ENCODE results near the gene NHS.

The NHS gene

GRCh38 chrX:17674601-17675000 lies 299.6 kb downstream of the NHS start:
- no peak for DNase-seq (ENCODE audit: low read depth, low spot score)

DNA sequence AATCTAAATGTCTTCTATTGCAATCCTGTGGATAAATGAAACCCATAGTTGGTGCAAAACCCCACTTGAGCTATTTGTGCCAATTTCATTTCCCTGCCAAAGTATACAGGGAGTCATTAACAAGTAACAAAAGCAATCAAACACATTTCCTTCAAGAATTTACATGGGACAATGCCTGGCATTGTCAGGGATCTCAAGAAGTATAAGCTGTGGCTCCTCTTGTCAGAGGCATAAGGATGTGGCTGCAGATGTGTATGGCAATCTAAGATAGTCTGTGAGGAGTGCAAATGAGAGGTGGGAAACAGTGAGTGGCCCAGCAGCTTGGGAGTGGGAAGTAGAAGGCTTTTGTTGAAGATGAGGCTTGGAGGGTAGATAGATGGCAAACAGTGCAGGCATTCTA lies 304.3 kb downstream of the NHS start:
- no peak for DNase-seq (ENCODE audit: low read depth, low spot score)

DNA sequence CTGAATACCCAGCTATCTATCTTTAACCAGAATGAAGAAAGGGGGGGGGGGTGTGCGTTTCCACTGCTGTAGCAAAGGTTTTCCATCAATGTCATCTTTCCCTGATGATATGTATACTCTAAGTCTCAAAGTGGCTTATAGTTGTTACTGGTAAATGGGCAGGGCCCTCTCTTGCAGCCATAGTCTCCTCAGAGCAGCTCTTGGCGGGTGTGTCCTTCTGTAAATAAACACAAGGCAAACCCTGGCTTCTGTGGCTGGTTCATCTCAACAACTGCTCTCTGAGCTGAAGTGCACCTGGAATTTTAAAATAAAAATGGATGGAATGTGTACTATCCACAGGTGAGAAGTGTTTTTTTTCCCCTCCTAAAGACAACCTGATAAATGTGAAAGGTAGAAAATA lies 304.8 kb downstream of the NHS start:
- no peak for DNase-seq (ENCODE audit: low read depth, low spot score)

- DNase-seq (ENCODE audit: low read depth, low spot score): no peak
Observed at GRCh38 chrX:17680732-17681413, 305.9 kb downstream of the NHS start.

- no peak for DNase-seq (ENCODE audit: low read depth, low spot score)
Observed at GRCh38 chrX:17682259-17682658, 307.3 kb downstream of the NHS start.

DNA sequence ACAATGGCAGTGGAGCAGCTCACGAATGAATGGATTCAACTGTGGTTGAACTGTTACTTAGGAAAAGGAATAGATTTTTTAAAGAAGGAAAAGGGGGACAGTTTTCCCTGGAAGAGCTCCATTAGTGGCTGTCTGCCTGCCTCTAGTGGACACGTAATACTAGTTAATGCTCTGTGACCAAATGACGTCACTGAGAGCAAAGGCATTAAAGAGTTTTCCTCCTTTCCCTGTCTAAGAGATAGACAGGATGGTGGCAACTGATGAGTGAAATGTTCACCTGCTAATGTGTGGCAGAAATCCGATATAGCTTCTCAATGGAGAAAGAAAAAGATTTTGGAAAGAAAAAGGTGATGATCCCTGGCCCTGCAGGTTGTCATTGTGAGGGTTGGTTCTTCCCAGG lies 310.0 kb downstream of the NHS start:
- DNase-seq (ENCODE audit: low read depth, low spot score): no peak

DNA sequence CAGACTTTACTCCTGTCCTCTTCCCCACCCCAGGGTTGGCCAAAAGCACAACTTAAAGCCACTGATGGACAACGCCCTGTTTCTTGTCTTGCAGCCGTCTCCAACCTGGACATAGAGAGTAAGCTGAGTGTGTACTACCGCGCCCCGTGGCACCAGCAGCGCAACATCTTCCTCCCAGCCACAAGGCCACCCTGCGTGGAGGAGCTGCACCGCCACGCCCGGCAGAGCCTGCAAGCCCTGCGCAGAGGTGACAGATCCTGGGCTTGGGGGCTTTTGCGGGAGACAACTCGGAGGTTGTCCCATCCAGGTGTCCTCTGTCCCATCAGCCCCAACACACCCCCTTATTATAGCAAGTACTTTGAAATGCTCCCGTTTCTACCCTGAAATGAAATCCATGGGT lies 312.6 kb downstream of the NHS start:
- DNase-seq (ENCODE audit: low read depth, low spot score): no peak

- DNase-seq (ENCODE audit: low read depth, low spot score): peak; percentile 0
Observed at GRCh38 chrX:17689971-17690409, 315.0 kb downstream of the NHS start.

GRCh38 chrX:17692709-17693346 lies 317.8 kb downstream of the NHS start:
- no peak for DNase-seq (ENCODE audit: low read depth, low spot score)

DNA sequence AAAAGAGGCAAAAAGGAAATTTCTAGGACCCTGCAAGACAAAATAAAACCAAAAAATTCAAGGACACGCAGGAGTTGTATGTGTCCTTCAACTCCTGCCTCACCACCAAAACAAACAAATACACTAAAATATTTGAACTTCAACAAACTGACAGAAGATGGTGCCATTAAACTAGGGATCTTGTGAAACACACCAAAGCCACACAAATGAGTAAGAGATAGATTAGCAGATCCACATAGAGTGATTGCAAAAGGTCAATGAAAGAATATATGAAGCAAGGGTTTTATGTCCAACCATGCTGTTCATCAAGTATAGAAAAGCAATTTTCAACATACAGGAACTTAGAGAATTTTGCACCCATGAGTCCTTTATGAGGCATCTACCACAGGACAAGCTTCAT lies 322.2 kb downstream of the NHS start:
- DNase-seq (ENCODE audit: low read depth, low spot score): no peak

GRCh38 chrX:17700976-17701375 lies 326.0 kb downstream of the NHS start:
- no peak for DNase-seq (ENCODE audit: low read depth, low spot score)

GRCh38 chrX:17703201-17703600 lies 328.2 kb downstream of the NHS start:
- DNase-seq (ENCODE audit: low read depth, low spot score): no peak

DNA sequence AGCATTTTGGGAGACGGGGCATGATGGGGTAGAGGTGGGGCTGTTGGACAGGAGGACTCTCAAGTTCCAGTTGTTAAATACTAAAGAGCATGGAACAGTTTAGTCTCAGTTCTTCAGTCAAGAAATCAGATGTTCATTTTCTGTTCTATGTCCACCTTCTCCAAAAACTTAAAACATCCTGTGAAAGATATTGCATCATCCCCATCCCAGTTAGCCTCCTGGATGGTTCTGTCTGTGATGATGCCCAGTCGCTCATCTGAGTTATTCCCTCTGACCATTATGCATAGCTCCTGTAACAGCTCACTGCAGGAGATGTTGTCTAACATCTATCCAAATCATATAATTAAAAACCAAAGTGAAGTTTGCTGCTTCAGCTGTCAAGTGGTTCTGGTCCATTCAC lies 330.2 kb downstream of the NHS start:
- DNase-seq (ENCODE audit: low read depth, low spot score): no peak

GRCh38 chrX:17706676-17707075 lies 331.7 kb downstream of the NHS start:
- DNase-seq (ENCODE audit: low read depth, low spot score): no peak

DNA sequence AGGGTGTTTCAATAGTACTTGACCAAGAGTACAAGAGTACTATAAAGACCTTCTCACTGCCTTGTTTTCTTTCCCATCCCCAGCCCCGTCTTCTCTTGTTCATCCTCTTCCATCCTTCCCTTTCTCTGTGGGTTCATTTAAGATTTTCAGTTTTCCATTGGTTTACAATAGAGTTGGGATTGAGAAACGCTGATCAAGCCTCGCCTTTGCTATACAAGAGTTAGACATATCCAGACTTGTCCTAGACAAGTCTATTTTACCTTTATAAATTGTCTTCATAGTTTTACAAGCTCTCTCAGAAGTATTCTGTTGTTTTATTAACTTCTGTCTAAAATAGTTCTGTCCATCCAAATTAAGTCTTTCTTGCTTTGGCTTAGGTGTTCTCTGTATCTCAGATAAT lies 332.7 kb downstream of the NHS start:
- DNase-seq (ENCODE audit: low read depth, low spot score): no peak

GRCh38 chrX:17710871-17711301 lies 335.9 kb downstream of the NHS start:
- no peak for DNase-seq (ENCODE audit: low read depth, low spot score)

GRCh38 chrX:17713288-17713687 lies 338.3 kb downstream of the NHS start:
- no peak for DNase-seq (ENCODE audit: low read depth, low spot score)

GRCh38 chrX:17718649-17719165 lies 343.7 kb downstream of the NHS start:
- DNase-seq (ENCODE audit: low read depth, low spot score): no peak

DNA sequence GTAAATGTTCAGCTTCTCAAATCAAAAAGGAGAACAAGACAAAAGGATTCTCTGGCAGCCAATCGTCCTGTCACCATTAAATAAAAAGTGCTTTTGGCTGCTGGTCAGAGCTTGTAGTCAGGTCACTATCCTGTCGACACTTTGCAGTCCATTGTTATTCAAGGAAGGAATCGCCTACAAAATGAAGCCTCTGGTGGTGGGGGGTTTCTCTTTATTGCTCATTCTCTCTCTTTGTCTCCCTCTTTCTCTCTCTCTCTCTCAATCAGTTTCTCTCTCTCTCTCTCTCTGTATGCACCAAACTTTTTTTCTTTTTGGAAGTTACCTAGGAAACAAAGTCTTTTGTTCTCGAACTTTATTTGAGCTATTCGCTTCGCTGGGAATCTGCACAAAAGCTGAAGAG lies 344.7 kb downstream of the NHS start:
- no peak for DNase-seq (ENCODE audit: low read depth, low spot score)

DNA sequence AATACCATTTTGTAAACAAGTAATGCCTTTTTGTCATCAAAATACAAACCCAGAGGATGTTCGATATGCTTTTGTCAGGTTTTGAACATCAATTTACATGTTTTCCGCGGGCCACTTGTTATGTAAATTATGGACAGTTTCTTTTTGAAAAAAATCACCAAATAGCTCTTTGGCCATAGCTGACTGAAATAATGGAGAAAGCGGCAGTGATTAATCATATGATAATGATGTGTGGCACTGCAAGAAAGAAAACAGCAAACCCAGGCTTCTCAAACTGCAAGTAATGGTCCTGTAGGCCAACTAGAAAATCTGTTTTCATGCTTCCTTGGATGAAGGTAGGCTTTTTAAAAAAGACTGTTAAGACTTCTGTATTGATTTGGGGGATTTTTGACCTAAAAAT lies 346.7 kb downstream of the NHS start:
- no peak for DNase-seq (ENCODE audit: low read depth, low spot score)

DNA sequence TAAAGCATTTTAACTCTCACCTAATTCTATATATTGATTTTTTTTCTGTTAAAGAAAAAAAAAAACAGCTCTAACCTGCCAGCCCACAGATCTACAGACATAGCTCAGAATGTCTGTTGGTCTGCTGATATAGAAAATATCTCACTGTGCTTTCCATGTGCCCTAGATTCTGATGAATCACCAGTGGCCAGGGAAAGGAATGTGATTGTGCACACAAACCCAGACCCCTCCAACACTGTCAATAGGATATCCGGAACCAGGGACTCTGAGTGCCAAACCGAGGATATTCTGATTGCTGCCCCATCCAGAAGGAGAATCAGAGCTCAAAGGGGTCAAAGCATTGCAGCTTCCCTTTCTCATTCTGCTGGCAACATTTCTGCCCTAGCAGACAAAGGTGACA lies 350.2 kb downstream of the NHS start:
- no peak for DNase-seq (ENCODE audit: low read depth, low spot score)

GRCh38 chrX:17732138-17732783 lies 357.3 kb downstream of the NHS start:
- no peak for DNase-seq (ENCODE audit: low read depth, low spot score)

DNA sequence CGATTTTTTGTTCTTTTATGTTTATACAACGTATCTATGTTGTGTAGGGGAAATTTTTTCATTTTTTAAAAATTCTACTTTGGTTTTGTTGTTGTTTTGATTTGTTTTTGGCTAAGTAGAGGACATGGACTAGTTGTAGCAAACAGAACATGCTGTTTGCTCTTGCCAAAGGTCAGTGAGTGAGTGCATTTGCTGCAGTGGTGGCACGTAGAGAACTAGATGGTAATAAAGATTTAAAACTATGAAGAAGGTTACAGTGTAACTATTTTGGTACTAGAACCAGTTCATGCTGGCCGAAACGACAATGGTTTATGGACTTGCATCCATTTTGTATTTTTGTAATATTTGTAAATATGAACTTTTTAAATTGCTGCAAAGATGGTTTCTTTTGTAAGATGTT lies 360.4 kb downstream of the NHS start:
- no peak for DNase-seq (ENCODE audit: low read depth, low spot score)

Measured in activated naive CD8-positive, alpha-beta T cell treated with anti-CD3 and anti-CD28 coated beads, Interleukin-2, amount 50 U/mL, for 16 hours (primary cell).